DND-41 (cell line): Measurements from ENCODE around the gene SLC22A17.

ENCODE experiments used
- ATAC-seq: fragments of 200-7000 bp; cut with Tn5 transposase; 3 replicates; pipeline ENCODE4 v1.9.1; 2021; ENCODE audit warnings: low read depth; ENCODE audit not compliant: insufficient read depth
- DNase-seq: peaks from one replicate; pipeline ENCODE4 v3.0.0-alpha.2; 2020
- H2AFZ ChIP-seq: 2 replicates; pipeline ENCODE4 v1.6.0; 2012; ENCODE audit warnings: low read depth, low read length
- H3K27ac ChIP-seq: 2 replicates; pipeline ENCODE4 v1.5.1; 2012; ENCODE audit warnings: low read length, inconsistent platforms
- H3K27me3 ChIP-seq: fragments of 200-600 bp; sonication (generic); 2 replicates; pipeline ENCODE4 v1.6.0; 2012; ENCODE audit warnings: low read length, mild to moderate bottlenecking, inconsistent platforms; ENCODE audit not compliant: insufficient read depth, poor library complexity
- H3K36me3 ChIP-seq: 2 replicates; pipeline ENCODE4 v1.5.1; 2012; ENCODE audit warnings: low read length, inconsistent platforms; ENCODE audit not compliant: insufficient read depth
- H3K4me1 ChIP-seq: 2 replicates; pipeline ENCODE4 v1.5.1; 2012; ENCODE audit warnings: mild to moderate bottlenecking, low read length; ENCODE audit not compliant: insufficient read depth
- H3K4me2 ChIP-seq: 2 replicates; pipeline ENCODE4 v1.6.0; 2012; ENCODE audit warnings: mild to moderate bottlenecking, moderate library complexity, low read length, inconsistent platforms; ENCODE audit not compliant: insufficient read depth
- H3K4me3 ChIP-seq, 2 experiments: fragments of 200-600 bp in 1 of 2; shearing (Covaris generic) in 1 of 2; 2 replicates each; pipeline ENCODE4 v1.5.1; 2012 to 2016; ENCODE audit warnings: inconsistent platforms in 2 of 2, low read length in 2 of 2, mild to moderate bottlenecking in 2 of 2, low read depth in 1 of 2, moderate library complexity in 1 of 2
- H3K79me2 ChIP-seq: 2 replicates; pipeline ENCODE4 v1.6.0; 2012; ENCODE audit warnings: low read length, inconsistent platforms; ENCODE audit not compliant: insufficient read depth
- H3K9ac ChIP-seq: 2 replicates; pipeline ENCODE4 v1.6.0; 2012; ENCODE audit warnings: low read depth, mild to moderate bottlenecking, inconsistent platforms, low read length, moderate library complexity
- H3K9me3 ChIP-seq: 2 replicates; pipeline ENCODE4 v1.5.1; 2012; ENCODE audit warnings: low read length, moderate library complexity, mild to moderate bottlenecking, inconsistent platforms; ENCODE audit not compliant: insufficient read depth, severe bottlenecking
- H4K20me1 ChIP-seq: 2 replicates; pipeline ENCODE4 v1.6.0; 2012; ENCODE audit warnings: low read length; ENCODE audit not compliant: insufficient read depth
- EZH2 ChIP-seq: IDR thresholded peaks from 3 replicates; pipeline ENCODE4 v1.6.1; 2012; ENCODE audit warnings: borderline replicate concordance, low read depth, mild to moderate bottlenecking, moderate library complexity, low read length, inconsistent platforms; ENCODE audit not compliant: severe bottlenecking
- TF ChIP-seq, protein P1 (sequence below): IDR thresholded peaks from 2 replicates; pipeline ENCODE4 v1.5.1; 2012; ENCODE audit warnings: borderline replicate concordance, low read length, moderate library complexity, mild to moderate bottlenecking; ENCODE audit not compliant: poor library complexity, severe bottlenecking; ENCODE audit errors: extremely low read depth

SLC22A17 gene

DNA sequence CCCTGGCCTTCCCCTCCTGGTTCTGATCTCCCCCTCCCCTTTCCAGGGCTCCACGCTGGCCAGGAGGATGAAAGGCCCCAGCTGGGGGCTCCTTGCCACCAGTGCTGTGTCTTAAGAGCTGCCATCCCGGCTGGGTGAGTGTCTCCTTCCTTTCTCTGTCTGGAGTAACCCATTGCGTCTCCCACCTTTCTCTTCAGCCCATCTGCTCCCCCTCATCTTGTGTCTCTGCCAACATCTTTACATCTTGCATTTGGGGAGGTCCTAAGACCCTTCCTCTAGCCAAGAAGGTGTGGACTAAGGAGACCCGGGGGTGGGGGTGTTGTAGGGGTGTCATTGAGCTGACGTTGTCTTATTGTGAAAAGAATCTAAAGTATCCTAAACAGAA, 45.5 kb downstream of the SLC22A17 start:
- DNase-seq (no peak), ATAC-seq (no peak)
- Histone ChIP-seq H3K9ac (peak overlapping the region; percentile 56), H3K36me3 (peaks cover 3% of the 10 kb centered on the region; the same call in 1 of the 2 replicates), H3K4me1 (peaks cover 44% of the 10 kb centered on the region), H4K20me1 (no peaks in the 10 kb centered on the region), H3K4me2 (peak overlapping the region; percentile 64), H2AFZ (peak overlapping the region; percentile 74), H3K9me3 (no peaks in the 10 kb centered on the region), H3K27ac (peak overlapping the region; percentile 71), H3K79me2 (peaks cover 4% of the 10 kb centered on the region), H3K4me3 (peak overlapping the region; percentile 28 to 66; a peak in 3 of 4 replicates), H3K27me3 (no peaks in the 10 kb centered on the region)
- TF ChIP-seq EZH2: no peak
- TF ChIP-seq, protein P1, sequence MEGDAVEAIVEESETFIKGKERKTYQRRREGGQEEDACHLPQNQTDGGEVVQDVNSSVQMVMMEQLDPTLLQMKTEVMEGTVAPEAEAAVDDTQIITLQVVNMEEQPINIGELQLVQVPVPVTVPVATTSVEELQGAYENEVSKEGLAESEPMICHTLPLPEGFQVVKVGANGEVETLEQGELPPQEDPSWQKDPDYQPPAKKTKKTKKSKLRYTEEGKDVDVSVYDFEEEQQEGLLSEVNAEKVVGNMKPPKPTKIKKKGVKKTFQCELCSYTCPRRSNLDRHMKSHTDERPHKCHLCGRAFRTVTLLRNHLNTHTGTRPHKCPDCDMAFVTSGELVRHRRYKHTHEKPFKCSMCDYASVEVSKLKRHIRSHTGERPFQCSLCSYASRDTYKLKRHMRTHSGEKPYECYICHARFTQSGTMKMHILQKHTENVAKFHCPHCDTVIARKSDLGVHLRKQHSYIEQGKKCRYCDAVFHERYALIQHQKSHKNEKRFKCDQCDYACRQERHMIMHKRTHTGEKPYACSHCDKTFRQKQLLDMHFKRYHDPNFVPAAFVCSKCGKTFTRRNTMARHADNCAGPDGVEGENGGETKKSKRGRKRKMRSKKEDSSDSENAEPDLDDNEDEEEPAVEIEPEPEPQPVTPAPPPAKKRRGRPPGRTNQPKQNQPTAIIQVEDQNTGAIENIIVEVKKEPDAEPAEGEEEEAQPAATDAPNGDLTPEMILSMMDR: no peak

DNA sequence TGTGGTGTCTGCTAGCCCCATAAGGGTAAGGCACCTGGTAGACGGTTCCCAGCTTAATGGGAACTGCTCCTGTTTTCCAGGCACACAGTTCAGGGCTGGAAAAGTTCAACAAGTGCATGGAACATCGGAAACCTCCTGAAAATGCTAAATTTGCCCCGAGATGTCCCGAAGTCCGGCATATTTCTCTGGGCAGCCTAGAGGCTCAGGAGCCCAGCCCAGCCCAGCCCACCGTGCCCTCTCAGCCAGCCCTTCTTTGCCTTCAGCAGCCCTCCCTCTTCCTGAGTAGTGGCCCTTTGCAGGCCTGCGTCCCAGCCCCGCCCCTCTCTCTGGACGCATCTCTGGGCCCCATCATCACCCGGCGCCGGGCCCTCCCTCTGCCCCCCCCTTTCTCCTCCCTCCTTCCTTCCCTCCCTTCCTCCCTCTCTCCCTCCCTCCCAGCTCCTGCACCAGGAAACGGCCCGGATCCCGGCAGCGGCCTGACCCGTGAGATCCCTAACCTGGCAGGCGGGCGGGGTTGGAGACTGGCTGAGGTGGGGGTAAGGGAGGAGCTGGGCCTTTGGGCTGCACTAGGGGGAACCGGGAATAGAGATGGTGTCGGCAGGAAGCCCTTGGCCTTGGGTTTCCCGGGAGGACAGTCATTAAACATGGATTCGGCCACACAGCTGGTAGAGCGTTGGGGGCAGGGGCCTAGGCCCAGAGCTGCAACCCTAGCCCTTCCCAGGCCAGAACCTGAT, 46.1 kb downstream of the SLC22A17 start, which contains the start of gene BCL2L2:
Gene BCL2L2 (plus strand): TSS at position 422 of the 734 bp plus-strand sequence. CDS start 935 bp downstream, outside the sequence.
- Histone ChIP-seq H3K27me3 (no peaks in the 10 kb centered on the region), H3K27ac (peak within 1 kb of the TSS; percentile 71), H3K4me1 (peaks cover 47% of the 10 kb centered on the region), H3K79me2 (peaks cover 4% of the 10 kb centered on the region), H3K9me3 (no peaks in the 10 kb centered on the region), H3K9ac (peak within 1 kb of the TSS; percentile 56), H3K4me3 (peak within 1 kb of the TSS; percentile 28 to 66; a peak in 3 of 4 replicates), H2AFZ (peak within 1 kb of the TSS; percentile 74), H3K36me3 (peaks cover 3% of the 10 kb centered on the region; the same call in 1 of the 2 replicates), H3K4me2 (peak within 1 kb of the TSS; percentile 64), H4K20me1 (no peaks in the 10 kb centered on the region)
- DNase-seq: peak; percentile 73
- TF ChIP-seq, protein P1: no peak
- TF ChIP-seq EZH2: no peak
- no peak for ATAC-seq

DNA sequence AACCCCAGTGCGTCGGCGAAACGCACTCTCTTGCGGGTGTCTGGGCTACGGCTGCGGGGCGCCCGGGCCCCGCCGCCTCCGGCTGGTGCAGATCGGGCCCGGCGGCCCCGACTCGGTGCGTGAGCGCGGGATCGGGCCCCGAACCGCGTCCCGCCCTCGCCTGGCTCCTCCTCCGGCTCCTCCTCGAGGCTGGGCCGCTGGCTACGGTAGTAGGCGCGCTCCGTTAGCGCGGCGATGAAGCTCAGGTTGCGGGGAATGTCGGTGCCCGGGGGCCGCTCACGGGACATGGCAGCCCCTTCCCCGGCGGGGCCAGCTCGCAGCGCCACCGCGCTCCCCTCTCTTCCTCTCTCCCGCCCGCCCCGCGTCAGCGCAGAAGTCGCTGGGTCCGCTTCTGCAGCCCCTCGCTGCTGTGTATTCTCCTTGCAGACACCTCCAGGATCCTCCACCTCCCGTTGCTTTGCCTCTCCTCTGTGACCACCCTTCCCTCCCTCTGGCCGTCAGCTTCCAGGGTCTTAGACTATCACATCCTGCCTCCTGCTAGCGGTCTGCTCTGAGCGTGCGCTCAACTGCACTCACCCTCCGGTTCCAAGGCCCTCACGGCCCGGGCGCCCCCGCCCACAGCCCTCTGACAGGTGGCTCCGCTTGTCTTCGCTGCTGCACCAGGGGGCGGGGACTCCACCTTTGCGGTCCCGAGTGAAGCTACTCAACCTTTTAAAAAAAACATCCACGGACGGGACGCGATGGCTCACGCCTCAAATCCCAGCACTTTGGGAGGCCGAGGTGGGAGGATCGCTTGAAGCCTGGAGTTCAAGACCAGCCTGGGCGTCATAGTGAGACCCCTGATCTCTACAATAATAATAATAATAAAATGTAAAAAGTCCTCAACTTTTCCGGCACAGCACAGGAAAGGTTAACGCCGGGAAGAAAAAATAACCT, 50.1 kb downstream of the SLC22A17 start, which contains the start of gene PPP1R3E:
Gene PPP1R3E (minus strand): TSS at position 570 of the 936 bp plus-strand sequence. CDS start 283 bp downstream, at position 287.
- H3K27ac ChIP-seq: peak within 1 kb of the TSS; percentile 97
- DNase-seq (peak; percentile 83), ATAC-seq (peak; percentile 44)
- H3K9ac ChIP-seq: peak within 1 kb of the TSS; percentile 98
- peak within 1 kb of the TSS; percentile 95 for H2AFZ ChIP-seq
- H3K4me3 ChIP-seq: peak within 1 kb of the TSS; percentile 28 to 77
- TF ChIP-seq EZH2: no peak
- TF ChIP-seq, protein P1: no peak
- H3K4me1 ChIP-seq: peaks cover 55% of the 10 kb centered on the region
- peaks cover 18% of the 10 kb centered on the region for H3K79me2 ChIP-seq
- H4K20me1 ChIP-seq: no peaks in the 10 kb centered on the region
- peaks cover 31% of the 10 kb centered on the region for H3K36me3 ChIP-seq
- no peaks in the 10 kb centered on the region for H3K9me3 ChIP-seq
- H3K27me3 ChIP-seq: no peaks in the 10 kb centered on the region
- peak within 1 kb of the TSS; percentile 89 for H3K4me2 ChIP-seq
